GM23338 (cell line): ENCODE data around the gene C11orf98. TPM values are rescaled to one million over a fixed set of nuclear protein-coding genes. Genes with fewer than 3 reads are reported as not detected.

ENCODE experiments used
- ATAC-seq: fragments of 200-7000 bp; cut with Tn5 transposase; 3 replicates; pipeline ENCODE4 v1.9.1; 2020
- DNase-seq: peaks from one replicate; pipeline ENCODE4 v3.0.0-alpha.2; 2015; ENCODE audit warnings: low spot score
- H2AFZ ChIP-seq: fragments of 200-600 bp; sonication (generic); 2 replicates; pipeline ENCODE4 v1.8.0; 2016; ENCODE audit warnings: antibody characterized with exemption, mild to moderate bottlenecking, moderate library complexity
- H3F3A ChIP-seq: fragments of 200-600 bp; sonication (generic); replicated peaks from 2 replicates; pipeline ENCODE4 v1.8.0; 2017; ENCODE audit warnings: antibody characterized with exemption, mixed run types, low read depth
- H3K27ac ChIP-seq: fragments of 200-600 bp; sonication (generic); 2 replicates; pipeline ENCODE4 v1.6.1; 2016; ENCODE audit warnings: low read depth
- H3K27me3 ChIP-seq: fragments of 200-600 bp; sonication (generic); 2 replicates; pipeline ENCODE4 v1.8.0; 2016; ENCODE audit warnings: mild to moderate bottlenecking, mixed run types, moderate library complexity; ENCODE audit not compliant: insufficient read depth
- H3K36me3 ChIP-seq: fragments of 200-600 bp; sonication (generic); 2 replicates; pipeline ENCODE4 v1.8.0; 2016; ENCODE audit warnings: mild to moderate bottlenecking; ENCODE audit not compliant: insufficient read depth
- H3K4me1 ChIP-seq: fragments of 200-600 bp; sonication (generic); 2 replicates; pipeline ENCODE4 v1.8.0; 2016; ENCODE audit warnings: mild to moderate bottlenecking, moderate library complexity; ENCODE audit not compliant: insufficient read depth
- H3K4me2 ChIP-seq: fragments of 200-600 bp; sonication (generic); 2 replicates; pipeline ENCODE4 v1.7.1; 2017; ENCODE audit warnings: mixed run types
- H3K4me3 ChIP-seq: fragments of 200-600 bp; sonication (generic); 2 replicates; pipeline ENCODE4 v1.6.1; 2016; ENCODE audit warnings: mixed run types
- H3K79me2 ChIP-seq: fragments of 200-600 bp; sonication (generic); replicated peaks from 2 replicates; pipeline ENCODE4 v1.8.0; 2017; ENCODE audit warnings: mild to moderate bottlenecking; ENCODE audit not compliant: insufficient read depth
- H3K9me2 ChIP-seq: fragments of 200-600 bp; sonication (generic); 2 replicates; pipeline ENCODE4 v1.8.0; 2017; ENCODE audit not compliant: insufficient read depth
- H4K20me1 ChIP-seq: fragments of 200-600 bp; sonication (generic); replicated peaks from 2 replicates; pipeline ENCODE4 v1.8.0; 2017; ENCODE audit warnings: mild to moderate bottlenecking; ENCODE audit not compliant: insufficient read depth
- H3K27ac Mint-ChIP-seq: 2 replicates; pipeline ENCODE4 v1.8.0; 2020; ENCODE audit warnings: inconsistent platforms, mild to moderate bottlenecking, moderate library complexity, mixed read lengths
- H3K27me3 Mint-ChIP-seq: 3 replicates; pipeline ENCODE4 v1.8.0; 2022; ENCODE audit warnings: low read depth, mild to moderate bottlenecking, moderate library complexity, mixed read lengths, inconsistent platforms; ENCODE audit not compliant: insufficient read depth, poor library complexity
- H3K36me3 Mint-ChIP-seq: 3 replicates; pipeline ENCODE4 v1.8.0; 2021; ENCODE audit warnings: low read depth, mild to moderate bottlenecking, inconsistent platforms, moderate library complexity, mixed read lengths
- H3K4me1 Mint-ChIP-seq: 3 replicates; pipeline ENCODE4 v1.8.0; 2020; ENCODE audit warnings: mild to moderate bottlenecking, inconsistent platforms, mixed read lengths
- H3K4me3 Mint-ChIP-seq: 3 replicates; pipeline ENCODE4 v1.8.0; 2021; ENCODE audit warnings: moderate library complexity, mild to moderate bottlenecking, inconsistent platforms, mixed read lengths
- H3K9me3 Mint-ChIP-seq: 3 replicates; pipeline ENCODE4 v1.8.0; 2020; ENCODE audit warnings: moderate library complexity, mild to moderate bottlenecking, inconsistent platforms, mixed read lengths
- ETS1 ChIP-seq: IDR thresholded peaks from 2 replicates; pipeline ENCODE4 v1.6.1; 2016; ENCODE audit warnings: antibody characterized with exemption
- EZH2 ChIP-seq: fragments of 200-600 bp; sonication (generic); IDR thresholded peaks from one replicate; pipeline ENCODE4 v1.8.0; 2017; ENCODE audit warnings: antibody characterized with exemption, mild to moderate bottlenecking, low read depth; ENCODE audit not compliant: unreplicated experiment
- EZH2phosphoT487 ChIP-seq: fragments of 200-600 bp; sonication (generic); IDR thresholded peaks from one replicate; pipeline ENCODE4 v1.8.1; 2018; ENCODE audit warnings: antibody characterized with exemption; ENCODE audit not compliant: unreplicated experiment
- NANOG ChIP-seq: IDR thresholded peaks from 2 replicates; pipeline ENCODE4 v1.6.1; 2016; ENCODE audit warnings: antibody characterized with exemption, borderline replicate concordance
- POLR2AphosphoS5 ChIP-seq: IDR thresholded peaks from 2 replicates; pipeline ENCODE4 v1.6.1; 2016; ENCODE audit warnings: antibody characterized with exemption, low read depth
- REST ChIP-seq: IDR thresholded peaks from one replicate; pipeline ENCODE4 v1.6.1; 2018; ENCODE audit warnings: antibody characterized with exemption; ENCODE audit not compliant: unreplicated experiment
- STAT1 ChIP-seq: IDR thresholded peaks from one replicate; pipeline ENCODE4 v1.6.1; 2016; ENCODE audit warnings: antibody characterized with exemption; ENCODE audit not compliant: unreplicated experiment
- ZNF331 ChIP-seq: fragments of 250-450 bp; sonication (Bioruptor Pico); IDR thresholded peaks from 2 replicates; pipeline ENCODE4 v1.5.0; 2020; ENCODE audit warnings: low read depth, mild to moderate bottlenecking, moderate library complexity
- long read RNA-seq: library from polyadenylated mRNA; unstranded; transcript quantifications from one replicate; pipeline ENCODE4 v2.0.0, GENCODE V29; 2020; ENCODE audit not compliant: unreplicated experiment
- polyA plus RNA-seq: library from polyadenylated mRNA; unstranded; fragments of >200 nt; fragmentation: Nextera tagmentation; extraction: Ambion mirVana; gene quantifications from 2 replicates; pipeline ENCODE4 v1.2.1, GENCODE V29; 2016
- total RNA-seq: library from RNA; depleted of rRNA; stranded (reverse); fragments of >200 nt; shearing (Covaris generic); gene quantifications from 2 replicates; pipeline ENCODE4 v1.2.3, GENCODE V29; 2014; rRNA removed

Gene C11orf98
- total RNA-seq: 110 and 132 TPM in 2 replicates
- 479 and 507 TPM in 2 replicates for polyA plus RNA-seq
- long read RNA-seq, transcript C11orf98-203 (3 exons, 774 nt): minor isoform, 12 of 165 reads
- long read RNA-seq, transcript C11orf98-201 (4 exons, 654 nt): major isoform, 147 of 165 reads
- long read RNA-seq, partial matches to known transcripts: 0 of 165 reads
- long read RNA-seq, other reads (novel, unspliced or antisense): 4 of 165 reads

GRCh38 chr11:62665075-62665598 lies at the start of gene C11orf98, which contains the start of gene CSKMT:
Gene C11orf98, minus strand, starts transcription at chr11:62665210. Its CDS starts 41 bp downstream, at chr11:62665169.
Gene CSKMT, plus strand, starts transcription at chr11:62665312. Its CDS starts 568 bp downstream, at chr11:62665880.
- DNase-seq (peak; percentile 96), ATAC-seq (peak; percentile 84)
- Histone ChIP-seq H3K79me2 (peaks cover 51% of the 10 kb centered on the region), H3F3A (peaks cover 65% of the 10 kb centered on the region), H3K27me3 (no peaks in the 10 kb centered on the region), H2AFZ (peak within 1 kb of the TSS; percentile 93), H4K20me1 (peaks cover 15% of the 10 kb centered on the region), H3K4me3 (peak within 1 kb of the TSS; percentile 99), H3K36me3 (peaks cover 20% of the 10 kb centered on the region), H3K27ac (peak within 1 kb of the TSS; percentile 98), H3K9me2 (no peaks in the 10 kb centered on the region), H3K4me1 (peaks cover 26% of the 10 kb centered on the region), H3K4me2 (peak within 1 kb of the TSS; percentile 97)
- H3K27ac Mint-ChIP-seq: peak within 1 kb of the TSS; percentile 98
- H3K4me3 Mint-ChIP-seq: peak within 1 kb of the TSS; percentile 98
- H3K36me3 Mint-ChIP-seq: peaks cover 56% of the 10 kb centered on the region
- H3K27me3 Mint-ChIP-seq: peaks cover 13% of the 10 kb centered on the region
- peaks cover 17% of the 10 kb centered on the region for H3K4me1 Mint-ChIP-seq
- no peaks in the 10 kb centered on the region; the same call in 2 of the 3 replicates for H3K9me3 Mint-ChIP-seq
- TF ChIP-seq POLR2AphosphoS5 (peak; percentile 100), ETS1 (no peak; the same call in none of the 2 replicates), REST (peak; percentile 37)

- Mint-ChIP-seq H3K27me3 (peaks cover 12% of the 10 kb centered on the region), H3K4me1 (peaks cover 64% of the 10 kb centered on the region), H3K4me3 (no peak overlapping the region; the same call in 2 of the 3 replicates), H3K9me3 (no peaks in the 10 kb centered on the region), H3K36me3 (peaks cover 81% of the 10 kb centered on the region), H3K27ac (peak overlapping the region; percentile 90)
- H3K4me3 ChIP-seq: no peak overlapping the region
- H3K9me2 ChIP-seq: no peaks in the 10 kb centered on the region
- no peak overlapping the region for H2AFZ ChIP-seq
- H3F3A ChIP-seq: peaks cover 64% of the 10 kb centered on the region
- peaks cover 12% of the 10 kb centered on the region for H4K20me1 ChIP-seq
- H3K36me3 ChIP-seq: peaks cover 66% of the 10 kb centered on the region
- H3K4me1 ChIP-seq: peaks cover 19% of the 10 kb centered on the region; the same call in 1 of the 2 replicates
- no peaks in the 10 kb centered on the region for H3K27me3 ChIP-seq
- H3K79me2 ChIP-seq: peaks cover 19% of the 10 kb centered on the region
- ATAC-seq (no peak), DNase-seq (no peak)
- peak overlapping the region; percentile 70 for H3K27ac ChIP-seq
- H3K4me2 ChIP-seq: no peak overlapping the region
- no peak for TF ChIP-seq ZNF331 (CRISPR knock-in tag)
- no peak for TF ChIP-seq STAT1
- no peak for TF ChIP-seq NANOG
- TF ChIP-seq REST: no peak
- no peak for TF ChIP-seq EZH2phosphoT487
- no peak for TF ChIP-seq POLR2AphosphoS5
- no peak for TF ChIP-seq EZH2
These were observed 48.3 kb upstream of the C11orf98 start for GRCh38 chr11:62713343-62713742.
